Femur (tissue), 1 donor: Measurements from ENCODE around the gene CENPT.
"Not testable (repeated sequence)": the region's sequence is repeated elsewhere in the genome, so short reads cannot be mapped to it uniquely, and the experiment has no call there.

ENCODE experiments used
- DNase-seq: peaks from one replicate; pipeline ENCODE4 v3.0.0-alpha.2; 2017

Gene CENPT

DNA sequence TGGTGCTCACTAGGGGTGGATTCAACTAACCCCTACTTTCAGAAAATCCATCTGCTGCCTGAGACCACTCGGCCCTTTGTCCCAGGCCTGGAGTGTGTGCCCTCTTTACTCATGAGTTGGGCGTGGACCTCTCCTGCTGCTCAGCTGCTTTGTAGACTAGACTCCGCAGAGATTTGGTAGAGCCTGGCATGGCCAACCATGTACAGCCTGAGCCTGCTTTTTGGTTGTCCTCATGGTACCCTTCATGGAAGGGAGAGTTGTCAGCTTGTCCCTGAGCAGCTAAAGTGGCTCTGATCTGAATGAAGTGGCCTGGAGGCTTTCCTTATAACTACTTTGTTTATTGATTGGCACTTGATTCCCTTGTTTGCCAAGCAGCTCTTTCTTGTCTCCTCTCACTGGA lies 26.9 kb upstream of the CENPT start:
- no peak for DNase-seq

DNA sequence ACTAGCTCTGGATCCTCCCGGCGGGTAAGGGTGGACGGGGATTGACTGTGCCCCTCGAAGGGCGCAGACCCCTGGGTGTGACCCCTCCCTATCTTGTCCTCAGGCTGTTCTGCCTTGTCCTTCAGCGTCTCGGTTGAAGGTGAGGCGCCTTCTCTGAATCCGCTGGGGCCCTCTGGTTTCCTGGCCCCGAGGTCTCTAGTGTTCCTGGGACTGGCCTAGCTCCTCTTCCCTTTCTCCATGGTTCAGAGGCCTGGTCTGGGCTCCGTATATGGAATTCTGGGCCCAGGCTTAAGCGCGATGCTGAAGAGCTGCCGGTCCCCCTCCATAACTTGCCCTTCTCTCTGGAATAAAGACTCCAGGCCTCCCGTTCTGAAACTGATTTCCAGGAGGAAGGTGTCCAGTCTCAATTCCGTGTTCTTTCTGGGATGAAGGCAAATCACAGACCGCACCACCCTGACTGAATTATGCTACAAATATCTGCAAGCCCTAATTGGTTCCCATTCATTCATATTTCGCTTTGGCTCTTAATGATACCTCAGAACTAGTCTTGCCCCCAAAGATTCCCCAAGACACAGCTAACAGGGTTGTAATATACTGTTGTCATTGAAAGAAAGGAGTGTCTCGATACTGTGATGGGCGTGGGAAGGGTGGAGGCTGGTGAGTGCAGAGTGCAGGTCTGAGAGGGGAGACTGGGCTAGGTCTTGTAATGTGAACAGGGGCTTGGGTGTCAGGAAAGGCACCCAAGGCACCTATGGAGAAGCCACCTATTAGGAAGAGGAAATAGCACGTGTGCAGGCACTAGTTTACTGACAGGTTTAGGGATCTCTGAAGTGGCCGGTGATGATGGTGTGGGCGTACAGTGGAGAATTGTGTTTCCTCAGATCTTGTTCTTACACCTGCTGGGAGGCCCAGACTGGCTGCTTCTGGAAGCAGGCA lies 26.2 kb upstream of the CENPT start:
- DNase-seq, result no peak

DNA sequence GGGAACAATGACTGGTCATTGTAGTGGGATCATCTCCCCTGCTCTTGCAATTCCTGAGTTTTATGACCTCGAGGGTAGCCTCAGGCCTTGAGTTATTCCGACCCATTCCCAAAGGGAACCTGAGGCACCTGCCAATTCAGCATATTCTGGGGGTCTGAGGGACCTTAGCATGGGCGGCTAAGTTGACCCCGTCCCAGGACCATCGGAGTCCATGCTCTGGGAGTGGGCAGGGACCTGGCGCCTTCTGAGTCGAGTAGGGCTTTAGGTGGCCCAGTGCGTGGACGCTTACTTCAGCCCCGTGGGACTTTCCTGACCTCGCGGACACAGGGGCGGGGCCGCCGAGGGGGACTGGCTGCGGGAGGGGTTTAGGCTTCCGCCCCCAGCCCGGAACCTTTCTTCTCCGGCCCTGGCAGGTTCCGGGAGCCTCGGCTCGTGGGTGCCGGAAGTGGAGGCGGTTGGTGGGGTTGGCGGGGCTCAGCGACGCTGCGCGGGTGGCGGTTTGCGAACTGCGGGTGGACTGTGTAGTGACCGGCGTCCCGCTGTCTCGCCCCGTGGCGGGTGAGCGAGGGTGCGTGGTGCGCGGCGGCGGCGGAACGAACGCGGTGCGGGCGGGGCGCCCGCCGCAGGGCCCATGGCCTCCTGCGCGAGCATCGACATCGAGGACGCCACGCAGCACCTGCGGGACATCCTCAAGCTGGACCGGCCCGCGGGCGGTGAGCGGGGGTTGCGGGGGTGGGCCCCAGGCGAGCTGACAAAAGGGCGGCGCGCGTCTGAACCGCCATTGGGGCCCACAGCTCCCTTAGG lies 25.3 kb upstream of the CENPT start, which contains the start of gene EDC4:
Gene EDC4 (plus strand): TSS at position 422 of the 804 bp plus-strand sequence. CDS start 210 bp downstream, at position 632.
- DNase-seq, result peak; percentile 87

DNA sequence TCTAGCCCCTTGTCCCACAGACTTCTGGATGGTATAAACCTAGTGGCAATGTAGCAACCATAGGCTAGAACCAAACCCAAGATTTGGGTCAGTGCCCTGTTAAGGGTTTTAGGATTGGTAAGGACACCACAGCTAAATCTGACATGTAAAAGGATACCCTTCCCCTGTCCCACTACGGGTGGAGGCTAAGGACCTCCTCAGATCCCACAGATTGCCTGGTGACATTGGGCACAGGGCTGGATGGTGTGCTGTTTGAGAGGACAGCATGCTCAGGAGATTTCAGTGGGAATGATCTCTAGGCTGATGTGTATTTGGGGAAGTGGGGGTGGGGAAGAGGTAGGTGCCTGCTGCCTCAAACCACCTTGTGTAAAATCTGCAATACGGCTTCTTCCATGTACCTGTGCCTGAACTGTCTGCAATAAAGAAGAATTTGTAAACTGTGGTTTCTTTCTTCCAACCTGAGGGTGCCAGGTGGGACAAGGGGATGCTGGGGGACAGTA lies 24.7 kb upstream of the CENPT start:
- DNase-seq, result no peak

DNA sequence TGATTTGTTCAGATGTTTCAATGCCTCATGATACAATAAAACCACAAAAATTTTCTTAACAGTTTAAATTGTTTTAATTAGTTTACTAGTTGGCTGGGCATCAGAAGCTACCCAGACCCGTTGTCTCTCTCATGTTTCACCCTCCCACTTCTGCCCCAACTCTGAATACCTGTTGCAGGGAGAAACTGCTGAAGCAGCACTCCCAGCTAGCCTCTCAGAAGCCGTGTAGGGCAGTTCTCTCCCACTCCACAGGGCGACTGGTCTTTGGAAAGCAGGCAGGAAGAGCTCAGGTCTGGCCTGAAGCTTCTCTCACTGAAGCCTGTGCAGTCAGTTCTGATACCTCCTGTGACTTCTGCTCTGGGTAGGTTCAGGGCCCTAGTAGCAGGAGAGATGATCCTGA lies 23.8 kb upstream of the CENPT start:
- DNase-seq, result no peak

DNA sequence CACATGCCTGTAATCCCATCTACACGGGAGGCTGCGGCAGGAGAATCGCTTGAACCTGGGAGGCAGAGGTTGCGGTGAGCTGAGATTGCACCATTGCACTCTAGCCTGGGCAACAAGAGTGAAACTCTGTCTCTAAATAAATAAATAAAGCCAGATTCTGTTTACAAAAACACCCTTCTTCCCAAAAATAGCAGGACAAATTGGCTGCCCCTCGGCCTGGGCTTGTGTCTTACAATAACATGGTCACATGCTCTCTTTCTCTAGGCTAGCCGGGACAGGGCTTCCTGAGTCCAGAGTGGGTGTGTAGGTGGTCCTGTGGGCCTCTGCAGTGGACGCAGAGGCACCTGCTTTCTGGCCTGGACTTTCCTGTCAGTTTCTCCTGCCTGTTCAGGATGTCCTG lies 22.2 kb upstream of the CENPT start:
- DNase-seq, result no peak

DNA sequence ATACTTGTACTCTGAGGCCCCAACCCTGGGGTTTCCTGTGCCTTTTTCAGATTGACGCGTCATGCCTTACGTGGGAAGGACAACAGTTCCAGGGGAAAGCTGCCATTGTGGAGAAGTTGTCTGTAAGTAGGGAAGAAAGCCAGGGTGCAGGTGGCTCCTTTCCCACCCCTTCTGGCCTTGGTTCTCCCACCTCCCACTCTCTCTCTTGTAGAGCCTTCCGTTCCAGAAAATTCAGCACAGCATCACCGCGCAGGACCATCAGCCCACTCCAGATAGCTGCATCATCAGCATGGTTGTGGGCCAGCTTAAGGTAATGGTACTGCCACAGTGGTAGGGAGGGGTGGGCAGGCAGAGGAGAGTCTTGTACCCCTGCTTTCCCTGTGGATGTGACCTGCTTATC lies 20.8 kb upstream of the CENPT start:
- DNase-seq, result no peak

DNA sequence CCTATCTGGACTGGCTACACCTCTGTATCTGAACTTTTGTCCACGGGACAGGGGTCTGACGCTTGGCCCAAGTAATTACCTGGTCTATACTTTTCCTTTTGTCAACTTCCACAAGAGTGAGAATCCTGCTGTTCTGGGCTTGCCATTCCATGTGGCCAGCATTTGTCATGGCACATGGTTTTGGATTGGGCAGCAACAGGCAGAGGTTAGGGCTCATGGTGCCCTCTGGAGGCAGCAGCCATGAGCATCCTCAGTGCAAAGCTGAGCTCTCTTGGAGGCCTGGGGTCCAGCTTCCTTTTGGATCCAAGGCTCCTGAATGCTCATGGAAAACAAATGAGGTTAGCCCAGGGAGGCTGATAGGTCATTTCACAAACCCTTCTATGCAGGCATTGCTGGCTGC lies 17.8 kb upstream of the CENPT start:
- no peak for DNase-seq

DNA sequence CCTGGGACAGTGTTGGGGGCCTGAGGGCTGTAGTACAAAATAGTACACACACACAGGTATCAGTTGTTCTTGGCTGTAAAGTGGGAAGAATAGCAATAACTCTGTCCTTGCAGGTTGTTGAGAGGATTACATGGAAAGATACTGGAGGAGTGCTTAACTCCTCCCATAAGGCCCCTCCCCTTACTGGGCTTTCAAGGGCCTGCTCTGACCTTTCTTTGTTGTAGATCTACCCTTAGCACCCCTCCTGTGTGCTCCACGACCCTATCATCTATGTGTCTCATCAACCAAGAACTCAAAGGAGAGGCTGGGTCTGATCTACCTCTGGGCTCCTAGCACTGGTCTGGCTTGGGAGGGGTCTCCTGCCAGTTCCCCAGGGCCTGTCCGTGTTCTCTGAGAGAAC lies 17.1 kb upstream of the CENPT start:
- no peak for DNase-seq

DNA sequence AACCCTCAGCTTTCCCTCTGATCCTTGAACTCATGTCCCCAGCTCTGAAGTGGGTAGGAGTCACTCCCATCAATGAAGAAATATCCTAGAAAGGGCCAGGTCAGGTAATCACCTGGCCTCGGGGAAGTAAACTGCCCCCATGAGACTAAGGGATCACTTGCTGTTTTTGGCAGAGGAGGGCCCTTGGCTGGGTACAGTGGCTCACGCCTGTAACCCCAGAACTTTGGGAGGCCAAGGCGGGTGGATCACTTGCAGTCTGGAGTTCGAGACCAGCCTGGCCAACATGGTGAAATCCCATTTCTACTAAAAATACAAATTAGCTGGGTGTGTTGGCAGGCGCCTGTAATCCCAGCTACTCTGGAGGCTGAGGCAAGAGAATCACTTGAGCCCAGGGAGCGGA lies 16.6 kb upstream of the CENPT start:
- DNase-seq, result not testable (repeated sequence)

DNA sequence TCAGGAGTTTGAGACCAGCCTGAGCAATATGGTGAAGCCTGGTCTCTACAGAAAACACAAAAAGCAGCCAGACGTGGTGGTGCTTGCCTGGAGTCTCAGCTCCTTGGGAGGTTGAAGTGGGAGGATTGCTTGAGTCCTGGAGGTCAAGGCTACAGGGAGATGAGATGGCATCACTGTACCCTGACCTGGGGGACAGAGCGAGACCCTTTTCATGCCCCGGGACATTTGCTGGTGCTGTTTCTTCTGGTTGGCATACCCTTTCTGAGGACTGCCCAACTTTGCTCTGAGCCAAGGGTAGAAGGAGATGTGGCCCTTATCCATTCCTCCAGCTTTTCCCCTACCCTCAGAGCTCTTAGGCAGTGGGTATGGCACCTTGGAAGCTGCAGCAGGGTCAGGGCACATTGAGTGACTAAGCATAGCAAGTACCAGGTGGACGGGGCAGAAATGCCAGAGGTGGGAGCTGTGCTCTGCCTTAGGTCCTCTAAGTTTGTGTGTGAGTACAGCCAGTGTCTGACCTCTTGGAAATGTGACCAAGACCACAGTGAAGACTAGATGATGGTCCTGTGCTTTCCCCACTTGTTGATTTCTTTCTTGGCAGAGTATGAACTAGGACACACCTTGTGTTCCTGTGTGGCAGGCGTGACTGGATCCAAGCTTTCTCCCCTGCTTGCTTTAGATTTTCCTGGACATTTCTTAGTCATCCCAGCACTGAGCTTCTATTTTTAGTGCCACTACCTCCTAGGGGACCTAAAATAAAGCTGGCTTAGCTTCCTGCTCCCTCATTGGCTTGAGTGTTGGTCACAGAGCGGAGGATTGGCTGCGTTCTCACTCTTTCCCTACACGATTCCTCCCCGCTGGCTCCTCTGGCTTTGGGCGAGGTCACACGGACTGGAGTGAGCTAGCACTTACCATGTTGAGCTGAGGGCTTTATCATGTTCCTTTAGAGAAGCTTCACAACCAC lies 15.4 kb upstream of the CENPT start:
- DNase-seq, result peak; percentile 80

DNA sequence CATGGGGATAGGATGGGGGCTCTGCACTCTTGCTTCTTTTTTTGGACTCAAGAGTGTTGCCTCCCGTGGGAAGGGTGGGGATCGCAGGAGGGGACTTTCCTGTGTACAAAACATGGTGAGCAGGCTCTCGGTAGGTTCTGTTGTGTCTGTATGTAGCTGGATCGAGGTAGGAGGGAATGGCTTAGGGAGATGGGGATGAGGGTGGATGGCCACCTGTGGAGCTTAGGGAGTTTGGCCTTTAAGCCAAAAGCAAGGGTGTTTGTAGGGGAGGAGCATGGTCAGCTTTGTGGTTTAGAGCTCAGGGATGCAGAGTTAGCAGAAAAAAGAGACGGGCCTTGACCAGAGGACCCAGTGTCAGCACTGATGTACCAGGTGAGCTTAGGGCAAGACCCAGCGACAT lies 14.4 kb upstream of the CENPT start:
- no peak for DNase-seq

DNA sequence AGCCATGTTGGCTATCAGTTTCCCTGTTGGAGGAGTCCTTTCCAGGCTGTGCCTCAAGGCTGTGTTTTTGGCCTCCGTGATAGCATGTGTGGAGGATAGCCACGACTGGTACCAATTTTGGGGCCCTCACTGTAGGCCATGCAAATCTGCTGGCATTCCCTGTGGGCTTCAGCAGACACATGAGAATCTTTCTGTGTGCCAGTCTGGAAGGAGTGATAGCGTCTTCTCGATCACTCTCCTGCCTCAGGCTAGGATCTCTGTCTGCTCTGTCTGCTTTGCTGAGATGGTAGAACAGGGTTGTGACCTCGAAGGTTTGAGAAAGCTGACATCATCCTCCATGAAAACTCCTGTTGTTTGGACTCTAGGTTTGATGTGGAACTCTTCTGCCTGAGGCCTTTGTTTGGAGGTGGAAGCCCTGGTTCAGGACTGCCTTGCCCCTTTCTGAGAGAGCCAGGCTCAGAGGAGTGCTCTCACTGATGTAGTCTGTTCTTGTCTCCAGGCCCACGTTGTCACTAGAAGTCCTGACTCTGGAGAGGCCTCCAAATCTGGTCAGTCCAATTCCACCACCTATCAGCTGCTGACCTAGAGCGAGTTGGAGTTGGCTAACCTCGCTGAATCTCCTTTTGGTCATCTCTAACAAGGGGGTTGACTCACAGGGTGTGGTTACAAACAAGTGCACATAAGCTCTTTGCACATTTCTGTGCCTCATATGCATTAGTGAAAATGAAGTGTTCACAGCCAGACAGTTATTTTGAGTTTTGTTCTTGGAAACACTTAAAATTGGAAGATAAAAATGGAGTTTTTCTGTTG lies 13.3 kb upstream of the CENPT start:
- no peak for DNase-seq

DNA sequence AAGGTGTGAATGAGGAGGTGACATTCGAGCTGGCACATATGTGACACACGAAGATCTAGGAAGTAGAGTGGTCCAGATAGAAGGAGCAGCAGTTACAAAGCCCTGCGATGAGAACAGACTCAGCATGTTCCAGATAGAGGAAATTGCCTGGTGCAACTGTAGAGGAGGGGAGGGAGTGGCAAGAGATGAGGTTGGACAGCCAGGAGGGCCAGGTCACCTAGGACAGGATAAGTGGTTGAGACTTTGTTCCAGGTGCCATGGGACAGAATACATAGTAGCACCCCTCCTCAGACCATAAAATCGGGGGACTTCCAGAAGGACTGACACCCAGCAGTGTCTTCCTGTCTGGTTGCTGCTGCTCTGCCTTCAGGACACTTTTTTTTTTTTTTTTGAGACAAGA lies 11.0 kb upstream of the CENPT start:
- DNase-seq, result no peak

DNA sequence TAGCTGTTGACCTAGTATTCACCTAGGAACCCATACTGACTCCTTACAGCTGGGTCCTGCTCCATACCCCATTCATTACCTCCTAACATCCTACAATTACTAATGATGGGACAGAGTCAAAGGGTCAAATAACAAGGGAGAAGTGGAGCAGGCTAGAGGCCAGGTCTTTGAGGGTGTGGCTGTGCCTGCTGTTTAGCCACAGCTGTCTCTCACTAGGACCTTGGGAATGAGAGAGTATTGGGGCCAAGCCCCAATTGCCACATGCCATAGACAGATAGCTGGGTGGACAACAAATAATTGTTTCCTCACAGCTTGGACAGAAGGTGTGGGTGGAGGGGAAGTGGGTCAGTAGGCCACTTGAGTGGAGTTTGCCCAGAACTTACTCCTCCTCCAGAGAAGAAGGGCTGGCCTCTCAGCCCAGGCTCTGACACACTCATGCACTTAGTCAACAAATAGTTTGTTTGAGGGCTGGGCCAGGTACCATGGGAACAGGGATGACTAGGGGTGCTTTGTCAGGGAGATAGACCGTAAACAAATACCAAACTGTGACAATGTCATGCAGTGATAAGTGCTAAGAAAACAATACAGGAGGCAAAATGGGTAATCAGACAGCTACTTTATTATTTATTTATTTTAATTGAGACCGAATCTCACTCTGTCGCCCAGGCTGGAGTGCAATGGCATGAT lies 10.2 kb upstream of the CENPT start:
- peak; percentile 63 for DNase-seq

DNA sequence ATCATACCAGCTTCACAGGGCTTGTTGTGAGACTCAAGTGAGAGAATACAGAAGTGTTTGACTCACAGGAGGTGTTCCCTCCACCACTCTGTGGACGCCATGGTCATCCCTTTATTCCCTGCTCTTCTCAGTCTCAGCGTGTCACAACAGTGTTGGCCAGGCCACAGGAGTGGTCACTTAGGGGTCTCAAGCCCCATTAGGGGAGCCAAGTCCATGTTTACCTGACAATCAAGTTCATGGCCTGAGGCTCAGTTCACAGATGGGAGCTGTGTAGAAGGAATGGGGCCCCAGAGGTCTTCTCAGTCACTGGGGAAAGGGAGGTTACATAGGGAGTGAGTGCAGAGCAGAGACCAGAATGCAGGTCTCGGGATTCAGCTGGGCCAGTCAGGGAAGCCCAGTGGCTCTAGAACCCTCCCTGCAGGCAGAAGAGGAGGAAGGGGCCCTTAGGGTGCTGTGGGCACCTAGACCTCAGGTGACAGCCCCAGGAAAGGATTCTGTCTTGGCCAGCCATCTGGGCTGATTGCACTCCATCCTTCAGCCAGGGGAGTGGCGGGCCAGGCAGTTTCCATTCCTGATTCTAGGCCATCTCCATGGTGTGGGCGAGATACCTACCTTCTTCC lies 9.5 kb upstream of the CENPT start:
- no peak for DNase-seq

DNA sequence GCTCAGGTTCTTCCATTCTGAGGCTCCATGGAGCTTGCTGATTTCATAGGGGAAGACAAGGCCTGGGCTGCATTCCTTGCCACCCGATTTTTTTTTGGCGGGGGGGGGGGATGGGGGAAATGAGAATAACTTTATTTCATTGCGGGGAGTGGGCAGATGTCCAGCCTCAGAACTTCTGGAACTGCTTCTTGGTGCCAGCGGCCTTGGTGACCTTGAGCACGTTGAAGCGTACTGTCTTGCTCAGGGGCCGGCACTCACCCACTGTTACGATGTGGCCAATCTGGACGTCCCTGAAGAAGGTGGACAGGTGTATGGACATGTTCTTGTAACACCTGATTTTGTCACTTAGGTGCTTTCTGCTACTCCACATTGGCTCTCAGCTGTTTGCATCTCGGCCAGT lies 8.3 kb upstream of the CENPT start:
- DNase-seq, result no peak

DNA sequence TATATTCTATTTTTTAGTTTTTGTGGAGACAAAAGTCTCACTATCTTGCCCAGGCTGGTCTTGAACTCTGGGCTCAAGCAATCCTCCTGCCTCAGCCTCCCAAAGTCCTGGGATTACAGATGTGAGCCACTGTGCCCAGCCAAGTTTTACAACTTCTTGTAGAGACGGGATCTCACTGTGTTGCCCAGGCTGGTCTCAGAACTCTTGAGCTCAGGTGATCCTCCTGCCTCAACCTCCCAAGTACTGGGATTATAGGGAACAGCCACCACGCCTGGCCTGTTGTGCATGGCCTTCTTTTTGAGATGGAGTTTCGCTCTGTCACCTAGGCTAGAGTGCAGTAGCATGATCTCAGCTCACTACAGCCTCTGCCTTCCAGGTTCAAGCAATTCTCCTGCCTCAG lies 6.2 kb upstream of the CENPT start:
- no peak for DNase-seq

DNA sequence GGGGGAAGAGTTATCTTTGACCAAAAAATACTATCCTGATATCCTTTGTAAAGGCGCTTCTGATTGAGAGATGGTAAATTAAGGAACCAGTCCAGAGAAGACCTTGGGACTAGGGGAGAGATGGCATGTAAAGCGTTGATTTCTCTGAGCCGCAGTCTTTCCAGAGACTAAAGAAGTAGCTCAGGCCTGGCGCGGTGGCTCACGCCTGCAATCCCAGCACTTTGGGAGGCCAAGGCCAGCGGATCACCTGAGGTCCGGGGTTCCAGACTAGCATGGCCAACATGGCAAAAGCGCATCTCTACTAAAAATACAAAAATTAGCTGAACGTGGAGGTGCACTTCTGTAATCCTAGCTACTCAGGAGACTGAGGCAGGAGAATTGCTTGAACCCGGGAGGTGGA lies 625 bp upstream of the CENPT start:
- DNase-seq, result no peak

DNA sequence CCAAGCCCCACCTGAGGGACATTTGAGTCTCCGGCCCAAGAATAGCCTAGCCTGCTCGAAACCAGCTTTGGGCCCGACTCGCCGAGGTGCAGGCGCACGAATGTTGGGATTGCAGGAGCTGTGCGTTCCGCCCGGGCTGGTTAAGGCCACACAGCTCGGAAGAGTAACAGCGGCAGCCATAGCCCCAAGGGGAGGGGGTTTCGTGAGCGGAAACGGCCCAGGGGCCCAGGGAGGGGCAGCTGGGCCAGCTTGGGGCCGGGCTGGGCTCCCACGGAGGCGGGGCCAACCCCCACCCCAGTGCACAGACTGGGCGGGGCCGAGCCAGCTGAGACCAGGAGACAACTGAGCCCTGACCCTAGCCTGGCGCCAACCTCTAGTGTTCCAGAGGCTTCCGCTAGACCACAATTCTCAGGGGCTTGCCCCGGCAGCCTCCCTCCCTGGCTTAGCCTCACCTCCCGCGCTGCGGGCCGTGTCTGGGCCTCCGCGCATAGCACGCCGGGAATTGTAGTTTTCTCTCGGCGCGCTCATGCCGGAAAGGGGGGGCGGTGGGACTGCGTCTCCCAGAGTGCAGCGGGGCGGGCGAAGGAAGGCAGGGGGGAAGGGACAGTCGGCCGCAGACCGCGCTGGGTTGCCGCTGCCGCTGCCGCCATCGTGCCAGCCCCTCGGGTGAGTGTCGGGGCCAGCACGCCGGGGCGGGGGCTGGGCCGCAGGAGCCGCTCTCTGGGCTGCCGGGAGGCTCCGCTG lies 1.0 kb downstream of the CENPT start, which contains the start of gene NUTF2:
Gene NUTF2 (plus strand): TSS at position 614 of the 744 bp plus-strand sequence. CDS start 18,198 bp downstream, outside the sequence.
- DNase-seq, result peak; percentile 98
